ENCODE measurements around the gene PSAT1.
A peak's percentile ranks its signal among the peaks of the same experiment; 100 is the strongest.

Gene PSAT1

GRCh38 chr9:78363221-78363620, 66.3 kb downstream of the PSAT1 start:
- TF ChIP-seq, protein P1, sequence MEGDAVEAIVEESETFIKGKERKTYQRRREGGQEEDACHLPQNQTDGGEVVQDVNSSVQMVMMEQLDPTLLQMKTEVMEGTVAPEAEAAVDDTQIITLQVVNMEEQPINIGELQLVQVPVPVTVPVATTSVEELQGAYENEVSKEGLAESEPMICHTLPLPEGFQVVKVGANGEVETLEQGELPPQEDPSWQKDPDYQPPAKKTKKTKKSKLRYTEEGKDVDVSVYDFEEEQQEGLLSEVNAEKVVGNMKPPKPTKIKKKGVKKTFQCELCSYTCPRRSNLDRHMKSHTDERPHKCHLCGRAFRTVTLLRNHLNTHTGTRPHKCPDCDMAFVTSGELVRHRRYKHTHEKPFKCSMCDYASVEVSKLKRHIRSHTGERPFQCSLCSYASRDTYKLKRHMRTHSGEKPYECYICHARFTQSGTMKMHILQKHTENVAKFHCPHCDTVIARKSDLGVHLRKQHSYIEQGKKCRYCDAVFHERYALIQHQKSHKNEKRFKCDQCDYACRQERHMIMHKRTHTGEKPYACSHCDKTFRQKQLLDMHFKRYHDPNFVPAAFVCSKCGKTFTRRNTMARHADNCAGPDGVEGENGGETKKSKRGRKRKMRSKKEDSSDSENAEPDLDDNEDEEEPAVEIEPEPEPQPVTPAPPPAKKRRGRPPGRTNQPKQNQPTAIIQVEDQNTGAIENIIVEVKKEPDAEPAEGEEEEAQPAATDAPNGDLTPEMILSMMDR (IDR thresholded peaks at IDR 0.05; ENCODE audit: low read depth, low read length, missing control alignments): no peak
- Histone ChIP-seq H3K27me3 (replicated peaks) (no peaks in the 10 kb centered on the region), H3K27ac (no peak overlapping the region), H3K36me3 (replicated peaks) (no peaks in the 10 kb centered on the region), H3K4me3 (ENCODE audit: low read depth, low read length) (no peak overlapping the region)
- DNase-seq: no peak
- in situ Hi-C loops (cut with HindIII; ENCODE audit: low pct_ligation_motif_present, low sequenced_read_pairs): no loop called here

DNA sequence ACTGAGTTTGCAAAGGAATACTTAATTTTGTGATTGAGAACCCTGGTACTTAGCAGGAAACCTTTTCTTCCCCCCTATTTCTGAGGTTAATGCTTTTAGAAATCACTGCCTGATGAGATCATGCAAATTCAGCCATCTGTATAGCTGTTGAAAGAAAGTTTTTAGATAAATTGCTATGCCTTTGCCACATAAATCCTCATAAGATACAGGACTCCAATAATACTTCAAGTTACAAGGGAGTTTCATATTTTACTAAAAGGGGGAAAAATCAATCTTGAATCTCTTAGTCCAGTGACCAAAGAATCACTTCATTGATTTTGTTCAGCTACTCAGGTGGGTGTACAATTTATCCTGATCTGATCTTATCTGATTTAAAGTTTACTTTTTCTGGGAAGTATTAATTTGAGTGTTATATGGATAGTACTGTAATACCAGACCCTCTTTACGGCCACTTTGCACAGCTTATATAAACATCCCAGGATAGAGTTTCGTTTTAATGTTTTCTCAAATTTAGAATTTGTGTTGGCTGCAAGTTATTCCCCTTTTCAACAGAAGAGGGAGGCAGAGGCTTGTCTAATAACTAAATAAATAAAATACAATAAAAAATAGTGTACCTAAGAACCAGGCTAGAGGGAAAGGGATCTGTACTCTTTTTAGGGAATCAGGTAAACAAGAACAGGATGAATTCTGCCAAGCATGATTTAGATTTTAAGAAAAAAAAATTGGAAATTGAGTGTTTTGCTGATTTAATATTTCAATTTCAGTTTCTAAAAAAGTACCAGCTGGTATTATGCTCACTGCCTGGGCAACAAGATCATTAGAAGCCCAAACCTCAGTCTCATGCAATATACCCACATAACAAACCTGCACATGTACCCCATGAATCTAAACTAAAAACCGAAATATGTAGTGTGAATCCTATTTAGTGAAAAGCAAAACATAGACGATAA, 69.1 kb downstream of the PSAT1 start:
- in situ Hi-C loops (cut with HindIII; ENCODE audit: low pct_ligation_motif_present, low sequenced_read_pairs): no loop called here
- H3K4me3 ChIP-seq (ENCODE audit: low read depth, low read length): no peak overlapping the region
- TF ChIP-seq, protein P1 (IDR thresholded peaks at IDR 0.05; ENCODE audit: low read depth, low read length, missing control alignments): peak; percentile 62
- H3K36me3 ChIP-seq (replicated peaks): no peaks in the 10 kb centered on the region
- no peak for DNase-seq
- H3K27me3 ChIP-seq (replicated peaks): no peaks in the 10 kb centered on the region
- no peak overlapping the region for H3K27ac ChIP-seq

- Histone ChIP-seq H3K27ac (no peak overlapping the region), H3K27me3 (replicated peaks) (no peaks in the 10 kb centered on the region), H3K36me3 (replicated peaks) (no peaks in the 10 kb centered on the region), H3K4me3 (ENCODE audit: low read depth, low read length) (no peak overlapping the region)
- TF ChIP-seq, protein P1 (IDR thresholded peaks at IDR 0.05; ENCODE audit: low read depth, low read length, missing control alignments): no peak
- DNase-seq: no peak
- in situ Hi-C loops (cut with HindIII; ENCODE audit: low pct_ligation_motif_present, low sequenced_read_pairs): no loop called here
Measured at GRCh38 chr9:78366827-78367226, 69.9 kb downstream of the PSAT1 start.

DNA sequence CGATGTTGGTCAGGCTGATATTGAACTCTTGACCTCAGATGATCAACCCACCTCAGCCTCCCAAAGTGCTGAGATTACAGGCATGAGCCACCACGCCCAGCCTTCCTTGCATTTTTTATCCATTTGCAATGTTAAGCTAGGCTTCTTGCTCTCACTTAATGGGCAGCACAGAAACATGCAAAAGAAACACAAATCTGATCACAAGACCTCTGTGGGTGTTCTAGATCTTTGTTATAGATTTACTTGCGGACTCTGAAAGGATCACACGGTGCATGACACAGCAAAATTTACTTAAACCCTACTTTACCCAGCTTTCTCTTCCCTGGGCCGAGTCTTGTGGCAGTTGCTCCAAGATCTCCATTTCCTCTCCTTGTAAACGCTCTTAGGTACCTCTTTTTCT, 71.3 kb downstream of the PSAT1 start:
- no peak for DNase-seq
- H3K27me3 ChIP-seq (replicated peaks): no peaks in the 10 kb centered on the region
- in situ Hi-C loops (cut with HindIII; ENCODE audit: low pct_ligation_motif_present, low sequenced_read_pairs): no loop called here
- H3K4me3 ChIP-seq (ENCODE audit: low read depth, low read length): no peak overlapping the region
- no peaks in the 10 kb centered on the region for H3K36me3 ChIP-seq (replicated peaks)
- TF ChIP-seq, protein P1 (IDR thresholded peaks at IDR 0.05; ENCODE audit: low read depth, low read length, missing control alignments): no peak
- no peak overlapping the region for H3K27ac ChIP-seq

DNA sequence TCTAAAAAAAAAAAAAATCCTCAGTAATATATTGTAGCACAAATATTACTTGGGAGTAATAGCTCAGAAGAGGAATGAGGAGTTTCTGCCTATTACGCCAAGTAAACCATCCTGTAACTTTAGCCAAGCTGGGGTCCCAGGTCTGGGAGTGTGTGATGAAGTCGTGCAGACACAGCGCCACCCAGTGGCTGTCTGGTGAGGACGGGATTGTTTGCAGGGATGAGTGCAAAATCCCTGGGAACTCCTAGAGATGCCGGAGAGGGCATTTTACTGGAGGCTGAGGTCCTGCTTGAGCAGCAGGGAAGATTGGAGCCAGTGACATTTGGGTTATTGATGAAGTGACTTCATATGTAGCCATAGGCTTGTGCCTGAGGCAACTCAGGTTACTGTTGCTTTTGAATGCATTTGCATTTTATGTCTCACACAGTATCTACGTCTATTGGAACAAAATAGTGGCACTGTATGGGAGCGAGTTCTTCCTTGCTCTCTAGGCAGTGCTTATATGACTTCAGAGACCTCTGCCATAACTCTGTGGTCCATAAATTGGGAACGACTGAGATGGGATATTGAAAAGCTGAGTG, 72.8 kb downstream of the PSAT1 start:
- TF ChIP-seq, protein P1 (IDR thresholded peaks at IDR 0.05; ENCODE audit: low read depth, low read length, missing control alignments): peak; percentile 97
- Histone ChIP-seq H3K4me3 (ENCODE audit: low read depth, low read length) (no peak overlapping the region), H3K27me3 (replicated peaks) (no peaks in the 10 kb centered on the region), H3K36me3 (replicated peaks) (no peaks in the 10 kb centered on the region), H3K27ac (no peak overlapping the region)
- DNase-seq: peak; percentile 62
- in situ Hi-C loops (cut with HindIII; ENCODE audit: low pct_ligation_motif_present, low sequenced_read_pairs): no loop called here

All from brain microvascular endothelial cell (primary cell).